OCI-LY7 (cell line): Measurements from ENCODE around the gene PDZK1IP1. TPM values are rescaled to one million over a fixed set of nuclear protein-coding genes. Genes with fewer than 3 reads are reported as not detected.

Source experiments
- BruUV-seq: library from RNA; stranded (reverse); fragments of 400-500 nt; replicated peaks from 2 replicates; lab custom pipeline; 2021; lab: Mats Ljungman, UMichigan
- CTCF ChIA-PET: fragments of 300-600 bp; sonication (Branson Sonifier 250); formaldehyde crosslinking; loops from one replicate; lab custom pipeline; 2022; ENCODE audit warnings: antibody characterized with exemption; ENCODE audit not compliant: unreplicated experiment; lab: Charles Lee
- POLR2A ChIA-PET: fragments of 300-600 bp; sonication (Branson Sonifier 250); formaldehyde crosslinking; loops from one replicate; lab custom pipeline; 2022; ENCODE audit warnings: antibody characterized with exemption; lab: Charles Lee
- DNase-seq: peaks from one replicate; pipeline ENCODE4 v3.0.0-alpha.2; 2015; ENCODE audit warnings: low spot score
- H2AFZ ChIP-seq: fragments of 200-600 bp; sonication (generic), shearing (Covaris generic); 2 replicates; pipeline ENCODE4 v1.6.1; 2014; ENCODE audit warnings: mild to moderate bottlenecking, antibody characterized with exemption, low read length, moderate library complexity
- H3K27ac ChIP-seq: fragments of 200-600 bp; sonication (generic); 2 replicates; pipeline ENCODE4 v1.5.1; 2014; ENCODE audit warnings: mixed run types, low read depth, mild to moderate bottlenecking, moderate library complexity, low read length, inconsistent platforms; ENCODE audit not compliant: poor library complexity, severe bottlenecking
- H3K36me3 ChIP-seq: fragments of 200-600 bp; sonication (generic); 2 replicates; pipeline ENCODE4 v1.6.1; 2014; ENCODE audit warnings: mild to moderate bottlenecking, antibody characterized with exemption, low read length, moderate library complexity, mixed read lengths; ENCODE audit not compliant: insufficient read depth
- H3K4me1 ChIP-seq: fragments of 200-600 bp; sonication (generic); 2 replicates; pipeline ENCODE4 v1.5.1; 2014; ENCODE audit warnings: mild to moderate bottlenecking, low read length; ENCODE audit not compliant: insufficient read depth, poor library complexity, severe bottlenecking
- H3K4me2 ChIP-seq: fragments of 200-600 bp; sonication (generic); 2 replicates; pipeline ENCODE4 v1.6.1; 2014; ENCODE audit warnings: mild to moderate bottlenecking, low read length
- H3K4me3 ChIP-seq: fragments of 200-600 bp; sonication (generic); 2 replicates; pipeline ENCODE4 v1.5.1; 2014; ENCODE audit warnings: mild to moderate bottlenecking, low read depth, low read length; ENCODE audit not compliant: poor library complexity, severe bottlenecking
- H3K79me2 ChIP-seq: fragments of 200-600 bp; sonication (generic); 2 replicates; pipeline ENCODE4 v1.6.1; 2016; ENCODE audit warnings: low read depth, mild to moderate bottlenecking, low read length, moderate library complexity, mixed read lengths; ENCODE audit not compliant: insufficient read depth
- H3K9me2 ChIP-seq: fragments of 200-600 bp; sonication (generic); 2 replicates; pipeline ENCODE4 v1.6.1; 2016; ENCODE audit warnings: mild to moderate bottlenecking, low read length, mixed read lengths; ENCODE audit not compliant: insufficient read depth
- H3K9me3 ChIP-seq: fragments of 200-600 bp; sonication (generic); 2 replicates; pipeline ENCODE4 v1.6.1; 2014; ENCODE audit warnings: mild to moderate bottlenecking, mixed run types, low read length, mixed read lengths
- H4K20me1 ChIP-seq: fragments of 200-600 bp; sonication (generic); 2 replicates; pipeline ENCODE4 v1.6.1; 2014; ENCODE audit warnings: mild to moderate bottlenecking, antibody characterized with exemption, low read length, moderate library complexity, mixed read lengths; ENCODE audit not compliant: insufficient read depth
- EZH2phosphoT487 ChIP-seq: fragments of 200-600 bp; sonication (generic); IDR thresholded peaks from 2 replicates; pipeline ENCODE4 v1.6.1; 2018; ENCODE audit warnings: low read depth, borderline replicate concordance, mild to moderate bottlenecking, mixed run types, antibody characterized with exemption, low read length, moderate library complexity, mixed read lengths
- intact Hi-C: fragments of 100-400 bp; cut with micrococcal nuclease; formaldehyde crosslinking; loops from one replicate; pipeline ENCODE4 v1.10.0; 2022; ENCODE audit not compliant: unreplicated experiment
- total RNA-seq, 2 experiments: library from RNA; depleted of rRNA in 1 of 2; stranded (reverse); fragments of >200 nt in 1 of 2; shearing (Covaris generic) in 1 of 2; gene quantifications; 2 replicates each; pipeline ENCODE4 v1.2.3, GENCODE V29; 2014 to 2022
- TF ChIP-seq, protein P1 (sequence below): fragments of 200-600 bp; sonication (generic); conservative IDR thresholded peaks from 2 replicates; pipeline ENCODE4 v1.5.1; 2014; ENCODE audit warnings: mild to moderate bottlenecking, antibody characterized with exemption, low read length, moderate library complexity, mixed read lengths

The PDZK1IP1 gene
- total RNA-seq, 2 experiments from 2014 or later, result not detected

DNA sequence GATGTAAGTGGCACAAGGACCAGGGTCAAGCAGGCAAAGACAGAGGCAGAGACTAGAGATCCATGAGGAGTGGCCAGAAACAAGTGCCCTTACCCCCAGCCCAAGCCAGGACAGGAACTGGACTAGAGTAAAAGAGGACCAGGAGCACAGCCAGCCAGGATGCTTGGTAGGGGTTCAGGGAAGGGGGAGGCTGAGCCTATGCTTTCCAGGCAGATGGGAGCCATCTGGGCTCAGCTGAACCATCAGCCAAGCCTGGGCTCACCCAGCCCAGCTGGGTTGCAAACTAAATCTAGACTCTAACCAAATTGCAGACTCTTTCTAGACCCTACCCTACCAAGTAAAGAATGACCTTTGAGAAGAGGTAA is 15.2 kb downstream of the PDZK1IP1 start:
- ChIA-PET POLR2A (no interaction called here), CTCF (no interaction called here)
- H3K4me3 ChIP-seq, result no peak overlapping the region
- intact Hi-C loops, result loop anchor here (5.0 kb wide), 1 partner anchor 263 kb away; the partner anchor contains the start of gene FOXD2
- DNase-seq, result no peak
- no peak overlapping the region for H2AFZ ChIP-seq
- BruUV-seq, result no TSS peak
- no peaks in the 10 kb centered on the region for H3K9me3 ChIP-seq
- no peaks in the 10 kb centered on the region for H3K36me3 ChIP-seq
- no peak for TF ChIP-seq EZH2phosphoT487
- TF ChIP-seq, protein P1, sequence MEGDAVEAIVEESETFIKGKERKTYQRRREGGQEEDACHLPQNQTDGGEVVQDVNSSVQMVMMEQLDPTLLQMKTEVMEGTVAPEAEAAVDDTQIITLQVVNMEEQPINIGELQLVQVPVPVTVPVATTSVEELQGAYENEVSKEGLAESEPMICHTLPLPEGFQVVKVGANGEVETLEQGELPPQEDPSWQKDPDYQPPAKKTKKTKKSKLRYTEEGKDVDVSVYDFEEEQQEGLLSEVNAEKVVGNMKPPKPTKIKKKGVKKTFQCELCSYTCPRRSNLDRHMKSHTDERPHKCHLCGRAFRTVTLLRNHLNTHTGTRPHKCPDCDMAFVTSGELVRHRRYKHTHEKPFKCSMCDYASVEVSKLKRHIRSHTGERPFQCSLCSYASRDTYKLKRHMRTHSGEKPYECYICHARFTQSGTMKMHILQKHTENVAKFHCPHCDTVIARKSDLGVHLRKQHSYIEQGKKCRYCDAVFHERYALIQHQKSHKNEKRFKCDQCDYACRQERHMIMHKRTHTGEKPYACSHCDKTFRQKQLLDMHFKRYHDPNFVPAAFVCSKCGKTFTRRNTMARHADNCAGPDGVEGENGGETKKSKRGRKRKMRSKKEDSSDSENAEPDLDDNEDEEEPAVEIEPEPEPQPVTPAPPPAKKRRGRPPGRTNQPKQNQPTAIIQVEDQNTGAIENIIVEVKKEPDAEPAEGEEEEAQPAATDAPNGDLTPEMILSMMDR, result no peak
- H3K27ac ChIP-seq, result no peak overlapping the region
- no peaks in the 10 kb centered on the region for H3K9me2 ChIP-seq
- no peaks in the 10 kb centered on the region for H4K20me1 ChIP-seq
- H3K4me1 ChIP-seq, result no peaks in the 10 kb centered on the region
- no peak overlapping the region for H3K4me2 ChIP-seq
- no peaks in the 10 kb centered on the region for H3K79me2 ChIP-seq

DNA sequence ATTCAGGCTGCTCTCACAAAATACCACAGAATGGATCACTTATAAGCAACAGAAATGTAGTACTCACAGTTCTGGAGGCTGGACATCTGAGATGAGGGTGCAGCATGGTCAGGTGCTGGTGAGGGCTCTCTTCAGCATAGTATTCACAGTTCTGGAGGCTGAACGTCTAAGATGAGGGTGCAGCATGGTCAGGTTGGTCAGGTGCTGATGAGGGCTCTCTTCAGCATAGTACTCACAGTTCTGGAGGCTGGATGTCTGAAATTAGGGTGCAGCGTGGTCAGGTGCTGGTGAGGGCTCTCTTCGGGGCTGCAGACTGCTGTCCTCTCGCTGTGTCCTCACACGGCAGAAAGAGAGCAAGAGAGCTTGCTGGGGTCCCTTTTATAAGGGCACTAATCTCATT is 17.1 kb downstream of the PDZK1IP1 start:
- H2AFZ ChIP-seq, result no peak overlapping the region
- no peaks in the 10 kb centered on the region for H3K36me3 ChIP-seq
- H3K4me3 ChIP-seq, result no peak overlapping the region
- H3K9me3 ChIP-seq, result no peaks in the 10 kb centered on the region
- TF ChIP-seq, protein P1, result no peak
- TF ChIP-seq EZH2phosphoT487, result no peak
- H3K27ac ChIP-seq, result no peak overlapping the region
- no peak for DNase-seq
- no peak overlapping the region for H3K4me2 ChIP-seq
- BruUV-seq, result no TSS peak
- intact Hi-C loops, result no loop called here
- ChIA-PET CTCF (no interaction called here), POLR2A (no interaction called here)
- no peaks in the 10 kb centered on the region for H3K4me1 ChIP-seq
- H3K9me2 ChIP-seq, result no peaks in the 10 kb centered on the region
- H4K20me1 ChIP-seq, result no peaks in the 10 kb centered on the region
- H3K79me2 ChIP-seq, result no peaks in the 10 kb centered on the region

DNA sequence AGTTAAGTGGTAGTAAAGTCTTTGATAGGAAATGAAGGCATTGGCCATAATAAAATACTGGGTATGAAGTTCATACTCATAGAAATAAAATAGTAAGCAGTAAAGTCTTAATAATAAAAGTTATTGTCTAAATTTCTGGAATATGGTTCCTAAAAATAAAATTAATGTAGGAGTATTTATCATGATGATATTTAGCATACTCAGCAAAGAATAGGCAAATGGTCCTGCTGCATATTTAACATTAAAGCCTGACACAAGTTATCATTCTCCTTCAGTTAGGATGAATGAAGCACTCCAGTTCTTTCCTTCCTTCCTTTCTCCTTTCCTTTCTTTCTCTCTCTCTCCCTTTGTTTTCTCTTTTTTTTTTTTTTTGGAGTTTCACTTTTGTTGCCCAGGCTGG is 25.3 kb downstream of the PDZK1IP1 start:
- TF ChIP-seq, protein P1, result no peak
- TF ChIP-seq EZH2phosphoT487, result no peak
- no peaks in the 10 kb centered on the region for H3K79me2 ChIP-seq
- no peak overlapping the region for H2AFZ ChIP-seq
- no peaks in the 10 kb centered on the region for H3K4me1 ChIP-seq
- H3K4me3 ChIP-seq, result no peak overlapping the region
- BruUV-seq, result no TSS peak
- no peaks in the 10 kb centered on the region for H3K9me3 ChIP-seq
- DNase-seq, result no peak
- H4K20me1 ChIP-seq, result no peaks in the 10 kb centered on the region
- intact Hi-C loops, result no loop called here
- no peaks in the 10 kb centered on the region for H3K36me3 ChIP-seq
- H3K4me2 ChIP-seq, result no peak overlapping the region
- H3K27ac ChIP-seq, result no peak overlapping the region
- H3K9me2 ChIP-seq, result no peaks in the 10 kb centered on the region
- ChIA-PET POLR2A (no interaction called here), CTCF (no interaction called here)
